Measurements from ENCODE around the gene AKT1S1. TPM values are rescaled to one million over a fixed set of nuclear protein-coding genes. Genes with fewer than 3 reads are reported as not detected.

Gene AKT1S1
- total RNA-seq, 1 experiment from 2014 or later: 70.6 TPM

- Histone ChIP-seq H3K4me2 (ENCODE audit: low read length) (no peak overlapping the region), H3K36me3 (ENCODE audit: control insufficient read depth in 1 of 2, insufficient read depth in 2 of 2, low read length in 2 of 2) (peaks cover 35 to 55% of the 10 kb centered on the region in 2 experiments), H3K27me3 (ENCODE audit: insufficient read depth, low read length) (no peaks in the 10 kb centered on the region), H3K79me2 (ENCODE audit: insufficient read depth, low read length) (peaks cover 59% of the 10 kb centered on the region), H3K9ac (ENCODE audit: low read length) (no peak overlapping the region), H2AFZ (ENCODE audit: low read depth, low read length, poor library complexity, severe bottlenecking) (no peak overlapping the region), H4K20me1 (ENCODE audit: insufficient read depth) (no peaks in the 10 kb centered on the region), H3K9me3 (ENCODE audit: control insufficient read depth in 1 of 2, insufficient read depth in 1 of 2, low read depth in 1 of 2, low read length in 2 of 2) (no peaks in the 10 kb centered on the region), H3K9me2 (ENCODE audit: insufficient read depth) (no peaks in the 10 kb centered on the region), H3K4me1 (ENCODE audit: control insufficient read depth in 1 of 2, insufficient read depth in 2 of 2, low read length in 2 of 2) (no peaks in the 10 kb centered on the region), H3K27ac (ENCODE audit: low read depth, low read length) (no peak overlapping the region; the same call in 1 of the 2 replicates), H3K4me3 (replicated peaks in 1 of 2; ENCODE audit: low read depth in 1 of 2, low read length in 2 of 2) (no peak overlapping the region)
- no TSS peak for BruUV-seq (replicated peaks)
- DNase-seq (ENCODE audit: low read depth, low spot score) (no peak), ATAC-seq (no peak)
- RAD21 ChIA-PET (ENCODE audit: low non-redundant PET in 1 of 2, low total read pairs in 2 of 2, uncharacterized antibody in 2 of 2, unreplicated experiment in 2 of 2): no interaction called here
- POLR2A ChIA-PET: no interaction called here
- TF ChIP-seq TCF7L2 (IDR thresholded peaks at IDR 0.05; ENCODE audit: borderline replicate concordance, extremely low read depth, insufficient read depth, insufficient read length) (no peak), ZFX (IDR thresholded peaks at IDR 0.05) (no peak), MAX (IDR thresholded peaks at IDR 0.05) (no peak), JUND (IDR thresholded peaks at IDR 0.05) (no peak), FOSL1 (IDR thresholded peaks at IDR 0.05; ENCODE audit: low read depth) (no peak), REST (IDR thresholded peaks at IDR 0.05; ENCODE audit: low read depth) (no peak), EZH2phosphoT487 (IDR thresholded peaks at IDR 0.05; ENCODE audit: borderline replicate concordance) (no peak), CEBPB (IDR thresholded peaks at IDR 0.05; ENCODE audit: low read depth) (no peak)
- CTCF ChIA-PET: no interaction called here
- intact Hi-C loops (cut with micrococcal nuclease): no loop called here
These were observed 33.0 kb upstream of the AKT1S1 start for GRCh38 chr19:49910179-49910578.
